Effector memory CD4-positive, alpha-beta T cell (primary cell): ENCODE data around the gene YRDC.

Experiments
- DNase-seq, 3 donors: peaks; one replicate each; pipeline ENCODE4 v3.0.0-alpha.2; 2020
- H3K27ac ChIP-seq: 2 replicates; pipeline ENCODE4 v1.7.0; 2013; ENCODE audit warnings: mild to moderate bottlenecking, low read length, moderate library complexity; ENCODE audit not compliant: insufficient read depth, poor library complexity, severe bottlenecking
- H3K27me3 ChIP-seq: replicated peaks from 2 replicates; pipeline ENCODE4 v1.7.0; 2013; ENCODE audit warnings: mild to moderate bottlenecking, low read length; ENCODE audit not compliant: insufficient read depth, control insufficient read depth, poor library complexity, severe bottlenecking
- H3K36me3 ChIP-seq: 2 replicates; pipeline ENCODE4 v1.7.0; 2013; ENCODE audit warnings: mild to moderate bottlenecking, low read length, moderate library complexity; ENCODE audit not compliant: control insufficient read depth, insufficient read depth
- H3K4me1 ChIP-seq: 2 replicates; pipeline ENCODE4 v1.7.0; 2013; ENCODE audit warnings: low read length, mild to moderate bottlenecking; ENCODE audit not compliant: control insufficient read depth, insufficient read depth, poor library complexity, severe bottlenecking
- H3K4me3 ChIP-seq: 2 replicates; pipeline ENCODE4 v1.7.0; 2013; ENCODE audit warnings: low read length, low read depth, mild to moderate bottlenecking; ENCODE audit not compliant: insufficient read depth, poor library complexity, severe bottlenecking
- H3K9me3 ChIP-seq: 2 replicates; pipeline ENCODE4 v1.7.0; 2013; ENCODE audit warnings: mild to moderate bottlenecking, low read length, moderate library complexity; ENCODE audit not compliant: control insufficient read depth

The YRDC gene

DNA sequence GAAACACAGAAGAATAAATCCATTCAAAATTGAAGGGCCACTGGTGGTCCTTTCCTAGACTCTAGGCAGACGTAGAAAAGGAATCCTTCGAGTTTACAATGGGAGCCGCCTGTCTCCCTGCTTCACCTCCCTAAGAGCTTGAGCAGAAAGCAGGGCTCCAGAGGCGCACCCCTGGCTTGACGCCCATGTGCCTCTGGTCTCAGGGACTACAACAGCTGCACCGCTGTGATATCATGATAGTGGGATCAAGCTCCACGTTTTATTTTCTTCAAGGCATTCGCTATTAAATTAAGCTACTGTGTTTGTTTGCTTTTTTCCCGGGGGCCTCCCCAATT, 821 bp downstream of the YRDC start:
- Histone ChIP-seq H3K9me3 (no peaks in the 10 kb centered on the region), H3K36me3 (peaks cover 45% of the 10 kb centered on the region)
- no peak for DNase-seq

DNA sequence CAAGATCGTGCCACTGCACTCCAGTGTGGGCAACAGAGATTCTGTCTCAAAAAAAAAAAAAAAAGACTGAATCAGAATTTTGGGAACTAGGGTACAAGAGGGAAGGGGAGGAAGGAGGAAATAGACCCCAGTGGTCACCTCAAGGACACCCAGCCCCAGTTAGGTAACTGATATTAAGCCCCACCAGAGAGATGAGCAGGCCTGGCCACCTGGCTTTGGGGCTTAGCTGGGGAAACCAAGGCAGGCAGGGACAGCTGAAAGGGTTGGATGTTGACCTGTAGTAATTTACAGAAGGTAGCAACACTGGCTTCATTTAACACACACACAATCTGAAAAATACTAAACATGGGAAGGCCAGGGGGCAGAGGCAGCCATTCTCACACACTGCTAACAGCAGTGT, 5.6 kb downstream of the YRDC start:
- no peaks in the 10 kb centered on the region for H3K9me3 ChIP-seq
- H3K4me1 ChIP-seq, result peaks cover 11% of the 10 kb centered on the region
- H3K27me3 ChIP-seq, result no peaks in the 10 kb centered on the region
- peaks cover 58% of the 10 kb centered on the region for H3K36me3 ChIP-seq
- no peak overlapping the region for H3K4me3 ChIP-seq
- DNase-seq, result no peak
- H3K27ac ChIP-seq, result no peak overlapping the region

More for the DNA sequence above, 821 bp downstream of the YRDC start:
- Histone ChIP-seq H3K4me3 (peak overlapping the region; percentile 89), H3K4me1 (peaks cover 19% of the 10 kb centered on the region), H3K27me3 (no peaks in the 10 kb centered on the region), H3K27ac (peak overlapping the region; percentile 88)

DNA sequence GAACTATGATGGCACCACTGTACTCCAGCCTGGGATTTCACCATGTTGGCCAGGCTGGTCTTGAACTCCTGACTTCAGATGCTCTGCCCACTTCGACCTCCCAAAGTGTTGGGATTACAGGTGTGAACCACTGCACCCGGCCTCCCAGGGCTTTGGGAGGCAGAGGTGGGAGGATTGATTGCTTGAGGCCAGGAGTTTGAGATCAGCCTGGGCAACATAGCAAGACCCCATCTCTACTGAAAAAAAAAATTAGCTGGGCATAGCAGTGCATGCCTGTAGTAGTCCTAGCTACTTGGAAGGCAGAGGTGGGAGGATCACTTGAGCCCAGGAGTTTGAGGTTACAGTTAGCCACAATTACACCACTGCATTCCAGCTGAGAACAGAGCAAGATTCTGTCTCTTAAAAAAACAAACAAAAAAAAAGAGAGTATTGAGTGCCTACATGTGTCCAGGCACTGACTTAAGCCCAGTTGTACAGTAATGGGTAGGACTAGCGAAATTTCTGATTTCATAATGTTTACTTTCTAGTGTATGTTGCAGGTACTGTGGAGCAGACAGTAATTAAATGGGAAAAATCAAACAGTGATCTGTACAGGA, 10.2 kb downstream of the YRDC start:
- Histone ChIP-seq H3K36me3 (peaks cover 20% of the 10 kb centered on the region), H3K4me3 (no peak overlapping the region), H3K27ac (no peak overlapping the region), H3K4me1 (peaks cover 8% of the 10 kb centered on the region), H3K27me3 (peaks cover 3% of the 10 kb centered on the region), H3K9me3 (no peaks in the 10 kb centered on the region)
- DNase-seq, result no peak

DNA sequence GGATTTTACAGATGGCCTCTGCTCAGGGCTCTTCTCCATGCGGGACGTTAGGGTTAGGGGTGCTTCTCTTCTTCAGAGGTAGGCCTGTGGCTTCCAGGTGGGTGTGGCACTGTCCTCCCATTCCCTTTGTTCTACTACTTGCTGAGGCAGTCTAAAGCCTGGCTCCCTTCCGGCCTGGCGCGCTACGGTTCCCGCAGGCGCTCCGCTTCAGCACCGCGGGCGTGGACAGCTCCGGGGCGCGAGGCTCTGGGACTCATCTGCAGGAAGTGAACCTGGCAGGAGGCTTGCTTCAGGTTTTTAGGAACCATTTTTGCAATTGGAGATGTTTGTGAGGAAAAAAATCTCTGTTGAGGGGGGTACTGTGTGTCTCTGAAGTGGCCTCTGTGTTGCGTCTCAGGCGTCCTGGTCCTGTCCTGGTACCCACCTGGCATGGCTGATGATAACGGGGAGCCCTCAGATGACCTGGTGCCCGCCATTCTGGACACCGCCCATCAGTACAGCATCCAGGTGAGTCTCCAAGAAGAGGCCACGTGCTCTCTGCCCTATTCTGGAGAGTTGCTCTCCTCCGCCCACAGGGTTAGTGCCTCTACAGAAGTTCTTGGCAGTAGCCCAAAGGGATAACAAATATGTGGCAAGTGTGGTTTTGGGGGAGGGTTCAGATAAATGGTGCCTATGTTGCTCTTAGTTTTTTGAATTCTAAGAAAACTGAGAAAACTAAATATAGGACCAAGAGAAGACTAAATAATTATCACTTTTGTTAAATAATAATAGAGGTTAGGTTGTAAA, 12.5 kb downstream of the YRDC start:
- Histone ChIP-seq H3K4me3 (no peak overlapping the region), H3K36me3 (peaks cover 7% of the 10 kb centered on the region), H3K27ac (no peak overlapping the region), H3K27me3 (peaks cover 3% of the 10 kb centered on the region), H3K4me1 (peaks cover 8% of the 10 kb centered on the region), H3K9me3 (no peaks in the 10 kb centered on the region)
- no peak for DNase-seq

DNA sequence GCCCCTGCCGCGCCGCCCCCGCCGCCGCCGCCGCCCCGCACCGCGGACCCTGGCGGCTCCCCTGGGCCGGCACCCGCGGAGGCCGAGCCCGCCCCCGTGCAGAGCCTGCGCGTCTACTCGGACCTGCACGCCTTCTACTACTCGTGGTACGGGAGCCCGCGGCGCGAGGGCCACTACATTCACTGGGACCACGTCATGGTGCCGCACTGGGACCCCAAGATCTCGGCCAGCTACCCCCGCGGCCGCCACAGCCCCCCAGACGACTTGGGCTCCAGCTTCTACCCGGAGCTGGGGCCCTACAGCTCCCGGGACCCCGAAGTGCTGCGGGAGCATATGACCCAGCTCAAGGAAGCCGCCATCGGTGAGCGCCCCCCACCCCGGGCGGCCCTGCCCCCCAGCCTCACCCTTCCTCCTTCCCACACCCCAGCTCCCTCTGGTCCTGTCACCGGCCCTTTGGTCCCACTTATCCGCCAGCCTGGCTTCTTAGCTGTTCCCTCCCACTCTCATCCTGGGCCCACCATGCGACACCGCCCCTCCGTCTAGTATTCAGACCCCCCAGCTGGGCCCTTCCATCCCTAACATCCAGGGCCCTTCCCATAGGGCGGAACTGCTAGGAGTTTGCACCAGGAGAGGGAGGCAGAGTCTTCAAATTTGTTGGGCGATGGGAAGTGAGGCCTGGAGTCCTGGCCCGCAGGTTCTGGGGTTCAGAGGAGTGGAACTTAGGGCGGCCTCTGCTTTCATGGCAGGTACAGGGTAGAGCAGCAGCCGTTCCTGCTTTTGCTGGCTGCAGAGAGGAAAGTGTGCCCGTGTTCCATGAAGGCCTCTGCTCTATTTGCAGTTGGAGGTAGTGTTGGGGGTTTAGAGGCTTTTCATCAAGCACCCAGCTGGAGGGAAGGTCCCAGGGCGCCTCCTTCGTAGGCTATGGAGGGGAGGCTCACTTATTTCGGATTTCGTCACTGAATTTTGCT, 13.4 kb downstream of the YRDC start:
- Histone ChIP-seq H3K36me3 (no peaks in the 10 kb centered on the region), H3K4me1 (peaks cover 8% of the 10 kb centered on the region), H3K27me3 (peaks cover 3% of the 10 kb centered on the region), H3K9me3 (no peaks in the 10 kb centered on the region), H3K4me3 (peak overlapping the region; percentile 31), H3K27ac (no peak overlapping the region)
- no peak for DNase-seq

DNA sequence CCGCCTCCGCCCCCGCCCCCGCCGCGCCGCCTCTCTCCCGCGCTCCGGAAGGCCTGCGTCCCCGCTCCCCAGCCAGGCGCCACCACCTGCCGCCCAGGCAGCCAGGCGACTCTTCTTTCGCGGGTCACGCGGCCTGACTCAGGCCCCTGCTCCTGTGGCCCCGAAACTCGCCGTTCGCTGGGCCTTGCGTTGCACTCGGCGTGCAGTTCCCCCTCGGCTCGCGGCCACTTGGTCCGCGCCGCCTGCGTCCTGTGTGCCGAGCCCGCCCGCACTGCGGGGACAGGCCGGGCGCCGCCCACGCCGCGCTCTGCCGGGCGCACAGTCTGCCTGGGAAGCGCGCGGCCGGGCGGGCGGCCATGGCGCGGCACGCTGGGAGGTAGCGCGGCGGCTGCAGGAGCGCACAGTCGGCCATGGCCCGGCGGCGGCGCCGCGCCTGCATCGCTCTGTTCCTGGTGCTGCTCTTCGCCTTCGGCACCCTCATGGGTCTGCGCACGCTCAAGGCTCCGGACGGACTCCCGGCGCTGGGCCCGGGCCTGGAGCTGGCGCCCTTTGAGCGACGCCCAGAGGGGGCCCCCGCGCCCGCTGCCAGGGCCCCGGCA, 14.1 kb downstream of the YRDC start, which contains the start of gene MANEAL:
TSS of gene MANEAL (plus strand) at position 75 of the 599 bp plus-strand sequence. CDS start at position 411, 336 bp downstream.
- DNase-seq, result no peak
- no peaks in the 10 kb centered on the region for H3K9me3 ChIP-seq
- peaks cover 8% of the 10 kb centered on the region for H3K4me1 ChIP-seq
- peaks cover 3% of the 10 kb centered on the region for H3K27me3 ChIP-seq
- peak within 1 kb of the TSS; percentile 48 for H3K4me3 ChIP-seq
- H3K27ac ChIP-seq, result no peak within 1 kb of the TSS
- H3K36me3 ChIP-seq, result no peaks in the 10 kb centered on the region

DNA sequence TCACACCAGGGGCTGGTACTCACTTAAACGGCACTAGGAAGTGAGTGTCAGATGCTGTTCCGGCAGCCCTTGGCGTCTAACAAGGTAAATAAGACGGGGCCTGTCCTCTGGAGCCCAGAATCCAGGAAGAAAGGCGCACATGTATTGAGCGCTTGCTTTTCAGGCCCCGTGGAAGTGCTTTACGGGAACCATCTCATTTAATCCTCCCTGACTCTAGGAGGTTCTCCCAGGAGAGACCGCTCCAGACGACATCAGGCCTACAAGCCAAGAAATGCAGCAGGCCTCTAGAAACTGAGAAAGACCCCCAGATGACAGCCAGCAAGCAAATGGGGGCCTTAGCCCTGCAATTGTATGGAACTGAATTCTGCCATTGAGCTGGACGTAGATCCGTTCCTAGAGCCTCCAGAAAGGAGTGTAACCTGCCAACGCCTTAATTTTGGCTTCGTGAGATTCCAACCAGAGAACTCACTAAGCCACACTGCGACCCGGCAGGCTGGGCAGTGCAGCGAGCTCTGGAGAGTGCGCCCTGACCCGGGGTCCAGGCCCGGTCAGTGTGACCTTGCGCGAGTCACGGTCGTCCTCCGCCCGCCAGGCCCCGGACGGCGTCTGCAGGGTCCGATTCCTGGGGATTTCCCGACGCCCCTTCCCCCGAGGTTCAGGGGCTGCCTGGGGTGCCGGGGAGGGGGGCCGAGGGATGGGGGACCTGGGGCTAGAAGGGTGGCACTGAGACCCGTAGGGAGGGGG, 14.9 kb downstream of the YRDC start:
- H3K9me3 ChIP-seq, result no peaks in the 10 kb centered on the region
- peaks cover 3% of the 10 kb centered on the region for H3K27me3 ChIP-seq
- peaks cover 8% of the 10 kb centered on the region for H3K4me1 ChIP-seq
- DNase-seq, result no peak
- H3K4me3 ChIP-seq, result peak overlapping the region; percentile 29
- no peak overlapping the region for H3K27ac ChIP-seq
- H3K36me3 ChIP-seq, result no peaks in the 10 kb centered on the region

DNA sequence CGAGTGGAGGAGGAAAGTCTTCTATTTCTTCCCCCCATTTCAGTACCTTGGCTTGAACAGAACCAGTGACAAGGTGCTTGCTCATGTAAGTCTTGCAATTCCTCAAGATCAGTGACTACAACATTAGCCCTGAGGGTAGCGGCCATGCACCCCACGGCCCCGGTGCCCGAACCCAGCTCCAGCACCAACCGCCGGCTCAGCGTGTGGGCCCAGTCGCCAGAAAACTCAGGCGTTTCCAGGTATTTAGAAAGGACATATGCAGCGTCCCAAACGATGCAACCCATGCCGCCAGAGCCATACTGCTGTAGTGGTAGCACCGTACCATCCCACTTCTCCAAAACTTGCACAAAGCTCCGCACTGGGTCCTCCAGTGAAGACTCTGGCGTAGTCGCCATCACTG, 25.5 kb downstream of the YRDC start:
- DNase-seq, result no peak
- Histone ChIP-seq H3K36me3 (no peaks in the 10 kb centered on the region), H3K27ac (no peak overlapping the region), H3K27me3 (no peaks in the 10 kb centered on the region), H3K9me3 (no peaks in the 10 kb centered on the region), H3K4me3 (no peak overlapping the region), H3K4me1 (no peaks in the 10 kb centered on the region)

DNA sequence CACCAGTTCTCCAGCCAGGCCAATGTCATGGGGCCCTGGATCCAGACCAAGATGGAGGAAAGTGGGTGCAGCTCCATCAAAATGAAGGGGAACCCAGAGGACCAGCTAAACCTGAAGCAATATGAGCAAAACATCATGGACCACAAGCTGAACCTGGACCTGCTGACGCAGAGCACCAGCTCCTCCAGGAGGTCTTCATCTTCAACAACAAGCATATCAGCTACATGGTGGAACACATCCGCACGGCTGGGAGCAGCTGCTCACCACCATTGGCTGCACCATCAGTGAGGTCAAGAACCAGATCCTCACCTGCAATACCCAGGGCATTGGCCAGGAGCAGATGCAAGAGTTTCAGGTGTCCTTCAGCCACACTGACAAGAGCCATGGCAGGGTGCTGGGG, 29.4 kb downstream of the YRDC start:
- Histone ChIP-seq H3K4me1 (no peaks in the 10 kb centered on the region), H3K36me3 (no peaks in the 10 kb centered on the region), H3K4me3 (no peak overlapping the region), H3K27me3 (no peaks in the 10 kb centered on the region), H3K27ac (no peak overlapping the region), H3K9me3 (no peaks in the 10 kb centered on the region)
- no peak for DNase-seq
